Thyroid gland (tissue), 4 donors: Measurements from ENCODE around the gene NT5C3A. TPM values are rescaled to one million over a fixed set of nuclear protein-coding genes. Genes with fewer than 3 reads are reported as not detected.

Source experiments
- DNase-seq, 2 donors: peaks; one replicate each; pipeline ENCODE4 v3.0.0-alpha.2; 2019
- H3K27ac ChIP-seq, 3 donors: fragments of 200-600 bp; sonication (generic); 1 replicate in 2 of 3; 2 replicates in 1 of 3; pipeline ENCODE4 v1.5.1; 2016 to 2019; ENCODE audit warnings: mild to moderate bottlenecking in 1 of 3, moderate library complexity in 1 of 3
- H3K27me3 ChIP-seq: fragments of 200-600 bp; sonication (generic); one replicate; pipeline ENCODE4 v1.5.1; 2019
- H3K36me3 ChIP-seq, 2 donors: fragments of 200-600 bp; sonication (generic); one replicate each; pipeline ENCODE4 v1.5.1; 2016 to 2019
- H3K4me1 ChIP-seq, 2 donors: fragments of 200-600 bp; sonication (generic); one replicate each; pipeline ENCODE4 v1.5.1; 2017 to 2019
- H3K4me3 ChIP-seq, 3 donors: fragments of 200-600 bp; sonication (generic); replicated peaks in 1 of 3; 1 replicate in 2 of 3; 2 replicates in 1 of 3; pipeline ENCODE4 v1.5.1; 2016; ENCODE audit warnings: mild to moderate bottlenecking in 1 of 3
- H3K9me3 ChIP-seq: fragments of 200-600 bp; sonication (generic); one replicate; pipeline ENCODE4 v1.5.1; 2017
- CTCF ChIP-seq, 6 experiments: fragments of 200-600 bp in 3 of 6; fragments of 450-650 bp in 3 of 6; sonication (generic) in 3 of 6; IDR thresholded peaks; one replicate each; pipeline ENCODE4 v1.5.1; 2016 to 2019; ENCODE audit warnings: antibody characterized with exemption in 6 of 6, mild to moderate bottlenecking in 2 of 6, inconsistent platforms in 1 of 6, moderate library complexity in 1 of 6
- POLR2A ChIP-seq, 2 donors: fragments of 450-650 bp; IDR thresholded peaks; one replicate each; pipeline ENCODE4 v1.6.1; 2017; ENCODE audit warnings: antibody characterized with exemption in 2 of 2, mild to moderate bottlenecking in 2 of 2, moderate library complexity in 1 of 2
- WGBS, 2 donors: methylation state at CpG; one replicate each; pipeline ENCODE4 v1.1.5; 2017; 5-methylcytosine and 5-hydroxymethylcytosine counted together
- intact Hi-C: fragments of 100-400 bp; cut with DNase I; formaldehyde crosslinking; loops from one replicate; pipeline ENCODE4 v1.15.1; 2023
- total RNA-seq, 4 donors: library from RNA; depleted of rRNA; stranded (reverse); fragments of >200 nt; gene quantifications; one replicate each; pipeline ENCODE4 v1.2.3, GENCODE V29; 2016

The NT5C3A gene
- total RNA-seq, 4 donors from 2014 or later, result 28.8 to 40.3 (median 30.2) TPM

- intact Hi-C loops, result no loop called here
- peak overlapping the region in 2 of 3 donors; percentile 48 for H3K27ac ChIP-seq
- peaks cover 33 to 40% of the 10 kb centered on the region in 2 donors for H3K4me1 ChIP-seq
- H3K36me3 ChIP-seq, result no peaks in the 10 kb centered on the region
- peak overlapping the region in 2 of 3 donors; percentile 23 to 42 for H3K4me3 ChIP-seq
- DNase-seq, result no peak
- H3K27me3 ChIP-seq, result no peaks in the 10 kb centered on the region
- no peak for TF ChIP-seq POLR2A (IDR thresholded peaks at IDR 0.05)
- WGBS, 2 donors, result 30 to 34% methylated on average over 5 of the region's 5 CpGs
- no peaks in the 10 kb centered on the region for H3K9me3 ChIP-seq
These were observed 23.2 kb downstream of the NT5C3A start for GRCh38 chr7:33039257-33039902.

- intact Hi-C loops, result no loop called here
- peaks cover 26 to 39% of the 10 kb centered on the region in 2 donors for H3K4me1 ChIP-seq
- TF ChIP-seq POLR2A (IDR thresholded peaks at IDR 0.05) (no peak), CTCF (IDR thresholded peaks at IDR 0.05) (no peak)
- no peak overlapping the region for H3K4me3 ChIP-seq
- peak overlapping the region in 1 of 3 donors; percentile 48 for H3K27ac ChIP-seq
- no peaks in the 10 kb centered on the region for H3K27me3 ChIP-seq
- no peaks in the 10 kb centered on the region for H3K9me3 ChIP-seq
- DNase-seq, result no peak
- no peaks in the 10 kb centered on the region for H3K36me3 ChIP-seq
- WGBS, 2 donors, result 17 to 45% methylated on average over 2 of the region's 2 CpGs
These were observed 23.9 kb downstream of the NT5C3A start for GRCh38 chr7:33038639-33039038.

- Histone ChIP-seq H3K4me3 (no peak overlapping the region), H3K9me3 (no peaks in the 10 kb centered on the region), H3K36me3 (no peaks in the 10 kb centered on the region), H3K4me1 (peaks cover 14 to 16% of the 10 kb centered on the region in 2 donors), H3K27ac (no peak overlapping the region), H3K27me3 (no peaks in the 10 kb centered on the region)
- intact Hi-C loops, result no loop called here
- no peak for TF ChIP-seq CTCF (IDR thresholded peaks at IDR 0.05)
- no peak for TF ChIP-seq POLR2A (IDR thresholded peaks at IDR 0.05)
- no peak for DNase-seq
- WGBS, 2 donors, result 91 to 94% methylated on average over 2 of the region's 2 CpGs
These were observed 26.8 kb downstream of the NT5C3A start for GRCh38 chr7:33035776-33036175.

GRCh38 chr7:33024189-33024757 is 38.3 kb downstream of the NT5C3A start:
- WGBS, 2 donors, result 95 to 96% methylated on average over 4 of the region's 4 CpGs
- intact Hi-C loops, result no loop called here
- no peaks in the 10 kb centered on the region for H3K27me3 ChIP-seq
- H3K4me1 ChIP-seq, result no peaks in the 10 kb centered on the region
- H3K4me3 ChIP-seq, result no peak overlapping the region
- peaks cover 5 to 11% of the 10 kb centered on the region in 2 donors for H3K36me3 ChIP-seq
- H3K9me3 ChIP-seq, result no peaks in the 10 kb centered on the region
- H3K27ac ChIP-seq, result no peak overlapping the region
- DNase-seq, result no peak
- TF ChIP-seq POLR2A (IDR thresholded peaks at IDR 0.05) (no peak), CTCF (IDR thresholded peaks at IDR 0.05) (no peak)

- TF ChIP-seq POLR2A (IDR thresholded peaks at IDR 0.05), result no peak
- no peak for TF ChIP-seq CTCF (IDR thresholded peaks at IDR 0.05)
These were observed 50.2 kb downstream of the NT5C3A start for GRCh38 chr7:33012364-33012763.

More at GRCh38 chr7:33012364-33012763, 50.2 kb downstream of the NT5C3A start:
- H3K36me3 ChIP-seq, result peaks cover 3 to 14% of the 10 kb centered on the region in 2 donors
- intact Hi-C loops, result no loop called here
- H3K27me3 ChIP-seq, result no peaks in the 10 kb centered on the region
- DNase-seq, result no peak
- H3K4me3 ChIP-seq, result no peak overlapping the region
- no peaks in the 10 kb centered on the region for H3K9me3 ChIP-seq
- H3K4me1 ChIP-seq, result no peaks in the 10 kb centered on the region
- no peak overlapping the region for H3K27ac ChIP-seq
